PC-3 (cell line): ENCODE measurements around the gene EPB41L4B.

ENCODE experiments used
- CTCF ChIP-seq: fragments of 300-600 bp; sonication (generic); conservative IDR thresholded peaks from 2 replicates; pipeline ENCODE4 v1.5.1; 2017; ENCODE audit warnings: antibody characterized with exemption, low read depth, mild to moderate bottlenecking, low read length
- EZH2 ChIP-seq: fragments of 300-600 bp; sonication (generic); IDR thresholded peaks from one replicate; pipeline ENCODE4 v1.6.1; 2017; ENCODE audit warnings: antibody characterized with exemption, mild to moderate bottlenecking, low read length; ENCODE audit not compliant: unreplicated experiment
- EZH2phosphoT487 ChIP-seq: fragments of 300-600 bp; sonication (generic); IDR thresholded peaks from 2 replicates; pipeline ENCODE4 v1.6.1; 2018; ENCODE audit warnings: mild to moderate bottlenecking, antibody characterized with exemption, low read length, borderline replicate concordance

GRCh38 chr9:109264877-109265587, 55.8 kb downstream of the EPB41L4B start:
- TF ChIP-seq CTCF = no peak
- TF ChIP-seq EZH2 = no peak
- TF ChIP-seq EZH2phosphoT487 = no peak
